SK-N-SH treated with all-trans-retinoic acid at 6 μM for 48 hours (cell line): ENCODE measurements around the gene RP9.

ENCODE experiments used
- ATAC-seq: fragments of 200-7000 bp; cut with Tn5 transposase; 3 replicates; pipeline ENCODE4 v1.9.1; 2020; ENCODE audit warnings: mild to moderate bottlenecking, moderate library complexity
- CSDC2 ChIP-seq: fragments of 250-450 bp; sonication (Bioruptor Pico); IDR thresholded peaks from 2 replicates; pipeline ENCODE4 v1.5.0; 2020; ENCODE audit warnings: mild to moderate bottlenecking, moderate library complexity
- GLIS3 ChIP-seq: fragments of 250-450 bp; sonication (Bioruptor Pico); IDR thresholded peaks from 2 replicates; pipeline ENCODE4 v1.5.0; 2020; ENCODE audit warnings: mild to moderate bottlenecking, moderate library complexity
- ISL1 ChIP-seq: fragments of 250-450 bp; sonication (Bioruptor Pico); IDR thresholded peaks from 2 replicates; pipeline ENCODE4 v2.1.2; 2022; ENCODE audit warnings: mild to moderate bottlenecking, moderate library complexity
- PPARA ChIP-seq: fragments of 250-450 bp; sonication (Bioruptor Pico); IDR thresholded peaks from 2 replicates; pipeline ENCODE4 v1.5.0; 2020; ENCODE audit warnings: mild to moderate bottlenecking, borderline replicate concordance
- SNAI2 ChIP-seq: fragments of 250-450 bp; sonication (Bioruptor Pico); IDR thresholded peaks from 2 replicates; pipeline ENCODE4 v1.5.0; 2020; ENCODE audit warnings: mild to moderate bottlenecking, moderate library complexity
- TCF4 ChIP-seq: fragments of 250-450 bp; sonication (Bioruptor Pico); IDR thresholded peaks from 2 replicates; pipeline ENCODE4 v1.8.0; 2021; ENCODE audit warnings: mild to moderate bottlenecking, moderate library complexity, borderline replicate concordance
- ZFP3 ChIP-seq: fragments of 250-450 bp; sonication (Bioruptor Pico); IDR thresholded peaks from 2 replicates; pipeline ENCODE4 v1.5.0; 2020; ENCODE audit warnings: mild to moderate bottlenecking, moderate library complexity
- ZFP30 ChIP-seq: fragments of 450-650 bp; formaldehyde crosslinking; IDR thresholded peaks from 2 replicates; pipeline ENCODE4 v1.5.0; 2022; ENCODE audit warnings: mild to moderate bottlenecking, moderate library complexity
- ZNF565 ChIP-seq: fragments of 450-650 bp; formaldehyde crosslinking; conservative IDR thresholded peaks from 2 replicates; pipeline ENCODE4 v1.5.0; 2020; ENCODE audit warnings: low read depth, mild to moderate bottlenecking, moderate library complexity
- ZNF70 ChIP-seq: fragments of 450-650 bp; formaldehyde crosslinking; IDR thresholded peaks from 2 replicates; pipeline ENCODE4 v1.5.0; 2020; ENCODE audit warnings: mild to moderate bottlenecking, moderate library complexity
- ZNF8 ChIP-seq: fragments of 450-650 bp; formaldehyde crosslinking; IDR thresholded peaks from 2 replicates; pipeline ENCODE4 v1.5.0; 2020; ENCODE audit warnings: mild to moderate bottlenecking, moderate library complexity
- TF ChIP-seq, protein P1 (sequence below): fragments of 250-450 bp; sonication (Bioruptor Pico); IDR thresholded peaks from 2 replicates; pipeline ENCODE4 v1.8.0; 2021; ENCODE audit warnings: low read depth, mild to moderate bottlenecking, moderate library complexity, borderline replicate concordance
- TF ChIP-seq, protein P2 (sequence below): fragments of 250-450 bp; sonication (Bioruptor Pico); IDR thresholded peaks from 2 replicates; pipeline ENCODE4 v1.5.1; 2021; ENCODE audit warnings: mild to moderate bottlenecking, moderate library complexity
- TF ChIP-seq, protein P3 (sequence below): fragments of 250-450 bp; sonication (Bioruptor Pico); IDR thresholded peaks from 2 replicates; pipeline ENCODE4 v1.5.0; 2020; ENCODE audit warnings: mild to moderate bottlenecking, moderate library complexity
- TF ChIP-seq, protein P4 (sequence below): fragments of 250-450 bp; sonication (Bioruptor Pico); IDR thresholded peaks from 2 replicates; pipeline ENCODE4 v1.8.0; 2020; ENCODE audit warnings: mild to moderate bottlenecking, moderate library complexity, borderline replicate concordance

Gene RP9

DNA sequence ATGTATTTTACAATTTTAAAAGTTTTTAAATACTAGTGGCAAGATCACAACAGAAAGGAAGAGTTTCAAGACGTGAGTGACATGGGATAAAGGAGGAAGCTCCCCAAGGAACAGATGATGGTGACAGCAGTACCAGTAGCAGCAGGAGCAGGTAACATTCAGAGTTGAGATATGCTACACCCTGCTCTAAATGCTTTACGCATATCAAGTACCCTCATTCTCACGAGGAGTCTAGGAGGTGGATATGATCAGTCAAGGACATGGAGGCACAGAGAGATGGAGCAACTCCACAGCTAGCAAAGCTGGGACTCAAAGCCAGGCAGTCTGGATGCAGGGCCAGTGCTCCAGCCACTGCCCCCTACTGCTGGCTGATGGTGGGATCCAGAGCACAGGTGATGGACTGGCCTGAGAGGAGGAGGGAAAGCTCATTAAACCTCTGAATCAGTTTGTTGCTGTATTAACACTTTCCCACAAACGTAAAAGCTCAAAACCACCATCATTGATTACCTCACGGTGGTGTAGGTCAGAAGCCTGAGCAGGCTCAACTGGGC lies 17.5 kb downstream of the RP9 start (continued):
- TF ChIP-seq, protein P1, sequence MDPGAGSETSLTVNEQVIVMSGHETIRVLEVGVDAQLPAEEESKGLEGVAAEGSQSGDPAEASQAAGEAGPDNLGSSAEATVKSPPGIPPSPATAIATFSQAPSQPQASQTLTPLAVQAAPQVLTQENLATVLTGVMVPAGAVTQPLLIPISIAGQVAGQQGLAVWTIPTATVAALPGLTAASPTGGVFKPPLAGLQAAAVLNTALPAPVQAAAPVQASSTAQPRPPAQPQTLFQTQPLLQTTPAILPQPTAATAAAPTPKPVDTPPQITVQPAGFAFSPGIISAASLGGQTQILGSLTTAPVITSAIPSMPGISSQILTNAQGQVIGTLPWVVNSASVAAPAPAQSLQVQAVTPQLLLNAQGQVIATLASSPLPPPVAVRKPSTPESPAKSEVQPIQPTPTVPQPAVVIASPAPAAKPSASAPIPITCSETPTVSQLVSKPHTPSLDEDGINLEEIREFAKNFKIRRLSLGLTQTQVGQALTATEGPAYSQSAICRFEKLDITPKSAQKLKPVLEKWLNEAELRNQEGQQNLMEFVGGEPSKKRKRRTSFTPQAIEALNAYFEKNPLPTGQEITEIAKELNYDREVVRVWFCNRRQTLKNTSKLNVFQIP (CRISPR knock-in tag) = no peak
- TF ChIP-seq SNAI2 (CRISPR knock-in tag) = no peak
- TF ChIP-seq, all 23 proteins: peak for 0

DNA sequence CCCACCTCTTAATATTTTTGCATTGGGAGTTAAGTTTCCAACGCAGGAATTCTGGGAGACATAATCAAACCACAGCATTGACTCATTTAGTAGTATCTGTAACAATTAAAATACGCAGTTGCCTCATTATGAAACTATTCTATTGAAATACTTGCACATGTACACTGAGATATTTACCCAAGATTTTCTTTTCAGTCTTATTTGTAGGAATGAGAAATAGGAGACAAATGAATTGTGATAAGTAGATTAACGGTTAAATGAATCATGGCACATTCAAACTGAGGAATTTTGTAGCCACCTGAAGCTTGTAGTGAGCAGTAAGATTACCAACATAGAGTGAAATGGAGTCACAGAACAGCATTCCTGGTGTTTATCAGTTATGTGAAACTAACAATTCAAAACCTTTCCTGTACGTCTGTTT lies 18.1 kb downstream of the RP9 start:
- no peak for TF ChIP-seq ZFP30 (CRISPR knock-in tag)
- no peak for TF ChIP-seq PPARA (CRISPR knock-in tag)
- no peak for TF ChIP-seq ZNF565
- TF ChIP-seq, protein P2, sequence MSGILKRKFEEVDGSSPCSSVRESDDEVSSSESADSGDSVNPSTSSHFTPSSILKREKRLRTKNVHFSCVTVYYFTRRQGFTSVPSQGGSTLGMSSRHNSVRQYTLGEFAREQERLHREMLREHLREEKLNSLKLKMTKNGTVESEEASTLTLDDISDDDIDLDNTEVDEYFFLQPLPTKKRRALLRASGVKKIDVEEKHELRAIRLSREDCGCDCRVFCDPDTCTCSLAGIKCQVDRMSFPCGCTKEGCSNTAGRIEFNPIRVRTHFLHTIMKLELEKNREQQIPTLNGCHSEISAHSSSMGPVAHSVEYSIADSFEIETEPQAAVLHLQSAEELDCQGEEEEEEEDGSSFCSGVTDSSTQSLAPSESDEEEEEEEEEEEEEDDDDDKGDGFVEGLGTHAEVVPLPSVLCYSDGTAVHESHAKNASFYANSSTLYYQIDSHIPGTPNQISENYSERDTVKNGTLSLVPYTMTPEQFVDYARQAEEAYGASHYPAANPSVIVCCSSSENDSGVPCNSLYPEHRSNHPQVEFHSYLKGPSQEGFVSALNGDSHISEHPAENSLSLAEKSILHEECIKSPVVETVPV (CRISPR knock-in tag) = no peak
- TF ChIP-seq, protein P3, sequence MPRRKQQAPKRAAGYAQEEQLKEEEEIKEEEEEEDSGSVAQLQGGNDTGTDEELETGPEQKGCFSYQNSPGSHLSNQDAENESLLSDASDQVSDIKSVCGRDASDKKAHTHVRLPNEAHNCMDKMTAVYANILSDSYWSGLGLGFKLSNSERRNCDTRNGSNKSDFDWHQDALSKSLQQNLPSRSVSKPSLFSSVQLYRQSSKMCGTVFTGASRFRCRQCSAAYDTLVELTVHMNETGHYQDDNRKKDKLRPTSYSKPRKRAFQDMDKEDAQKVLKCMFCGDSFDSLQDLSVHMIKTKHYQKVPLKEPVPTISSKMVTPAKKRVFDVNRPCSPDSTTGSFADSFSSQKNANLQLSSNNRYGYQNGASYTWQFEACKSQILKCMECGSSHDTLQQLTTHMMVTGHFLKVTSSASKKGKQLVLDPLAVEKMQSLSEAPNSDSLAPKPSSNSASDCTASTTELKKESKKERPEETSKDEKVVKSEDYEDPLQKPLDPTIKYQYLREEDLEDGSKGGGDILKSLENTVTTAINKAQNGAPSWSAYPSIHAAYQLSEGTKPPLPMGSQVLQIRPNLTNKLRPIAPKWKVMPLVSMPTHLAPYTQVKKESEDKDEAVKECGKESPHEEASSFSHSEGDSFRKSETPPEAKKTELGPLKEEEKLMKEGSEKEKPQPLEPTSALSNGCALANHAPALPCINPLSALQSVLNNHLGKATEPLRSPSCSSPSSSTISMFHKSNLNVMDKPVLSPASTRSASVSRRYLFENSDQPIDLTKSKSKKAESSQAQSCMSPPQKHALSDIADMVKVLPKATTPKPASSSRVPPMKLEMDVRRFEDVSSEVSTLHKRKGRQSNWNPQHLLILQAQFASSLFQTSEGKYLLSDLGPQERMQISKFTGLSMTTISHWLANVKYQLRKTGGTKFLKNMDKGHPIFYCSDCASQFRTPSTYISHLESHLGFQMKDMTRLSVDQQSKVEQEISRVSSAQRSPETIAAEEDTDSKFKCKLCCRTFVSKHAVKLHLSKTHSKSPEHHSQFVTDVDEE (CRISPR knock-in tag) = no peak
- TF ChIP-seq, all 23 proteins: peak for 0
- ATAC-seq = peak; percentile 27

DNA sequence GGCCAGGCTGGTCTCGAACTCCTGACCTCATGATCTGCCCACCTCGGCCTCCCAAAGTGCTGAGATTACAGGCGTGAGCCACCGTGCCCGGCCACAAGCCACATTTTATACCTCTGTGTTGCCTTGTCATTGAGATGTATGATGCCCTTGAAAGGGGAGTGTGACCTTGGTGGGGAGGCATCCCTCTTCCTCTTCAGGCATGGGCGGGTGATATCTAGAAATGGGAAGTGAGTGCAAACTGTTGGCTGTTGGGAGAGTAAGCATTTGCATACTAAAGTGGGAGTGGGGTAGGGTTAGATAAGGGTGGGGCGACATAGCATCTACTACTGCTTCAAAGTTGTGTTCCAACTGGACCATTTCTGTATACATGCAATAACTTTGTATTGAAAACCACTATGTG lies 20.1 kb downstream of the RP9 start:
- no peak for ATAC-seq
- TF ChIP-seq SNAI2 (CRISPR knock-in tag) (no peak), TCF4 (no peak), CSDC2 (CRISPR knock-in tag) (no peak), PPARA (CRISPR knock-in tag) (no peak), ZFP3 (CRISPR knock-in tag) (no peak)
- TF ChIP-seq, protein P4, sequence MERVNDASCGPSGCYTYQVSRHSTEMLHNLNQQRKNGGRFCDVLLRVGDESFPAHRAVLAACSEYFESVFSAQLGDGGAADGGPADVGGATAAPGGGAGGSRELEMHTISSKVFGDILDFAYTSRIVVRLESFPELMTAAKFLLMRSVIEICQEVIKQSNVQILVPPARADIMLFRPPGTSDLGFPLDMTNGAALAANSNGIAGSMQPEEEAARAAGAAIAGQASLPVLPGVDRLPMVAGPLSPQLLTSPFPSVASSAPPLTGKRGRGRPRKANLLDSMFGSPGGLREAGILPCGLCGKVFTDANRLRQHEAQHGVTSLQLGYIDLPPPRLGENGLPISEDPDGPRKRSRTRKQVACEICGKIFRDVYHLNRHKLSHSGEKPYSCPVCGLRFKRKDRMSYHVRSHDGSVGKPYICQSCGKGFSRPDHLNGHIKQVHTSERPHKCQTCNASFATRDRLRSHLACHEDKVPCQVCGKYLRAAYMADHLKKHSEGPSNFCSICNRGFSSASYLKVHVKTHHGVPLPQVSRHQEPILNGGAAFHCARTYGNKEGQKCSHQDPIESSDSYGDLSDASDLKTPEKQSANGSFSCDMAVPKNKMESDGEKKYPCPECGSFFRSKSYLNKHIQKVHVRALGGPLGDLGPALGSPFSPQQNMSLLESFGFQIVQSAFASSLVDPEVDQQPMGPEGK (CRISPR knock-in tag) = no peak

DNA sequence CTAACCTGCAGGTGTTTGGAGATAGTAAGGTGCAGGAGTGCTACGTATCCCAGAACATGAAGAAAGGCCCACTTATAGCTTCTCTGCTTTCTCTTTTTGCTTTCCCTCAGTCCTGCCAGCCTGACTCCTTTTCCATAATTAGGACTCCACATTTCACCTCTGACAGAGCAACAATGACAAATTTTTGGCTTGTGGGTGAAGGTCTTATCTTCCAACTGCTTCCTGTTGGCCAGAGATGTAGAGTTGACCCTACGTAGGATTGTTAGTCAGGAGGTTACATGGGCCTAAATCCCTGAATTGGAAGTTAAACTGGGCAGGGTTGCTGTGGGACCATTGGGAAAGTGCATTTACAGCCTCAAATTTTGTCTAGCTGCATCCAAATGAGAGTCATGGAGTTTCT lies 21.3 kb downstream of the RP9 start:
- TF ChIP-seq CSDC2 (CRISPR knock-in tag) (no peak), ZFP30 (CRISPR knock-in tag) (no peak), ISL1 (CRISPR knock-in tag) (no peak), ZNF8 (CRISPR knock-in tag) (no peak)
- TF ChIP-seq, protein P3 (CRISPR knock-in tag) = no peak
- TF ChIP-seq, all 23 proteins: peak for 0
- ATAC-seq = no peak

DNA sequence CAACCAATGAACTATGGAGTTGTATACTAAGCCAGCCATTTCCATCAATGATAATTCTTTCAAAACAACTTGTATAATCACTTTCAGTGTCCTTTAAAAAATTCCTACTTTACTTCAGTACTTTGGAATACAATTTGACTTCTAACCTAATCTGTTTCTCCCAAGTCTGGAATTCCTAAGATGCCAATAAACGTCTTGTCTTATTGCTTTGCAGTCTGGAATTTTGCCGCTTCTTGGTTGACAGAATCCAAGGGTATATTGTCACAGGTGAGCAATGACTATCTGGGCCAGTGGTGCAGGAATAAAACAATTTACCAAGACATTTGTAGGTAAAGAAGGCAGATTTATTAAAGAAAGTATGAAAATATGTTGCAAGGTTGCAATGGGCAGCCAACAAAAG lies 21.8 kb downstream of the RP9 start:
- no peak for ATAC-seq
- no peak for TF ChIP-seq ZFP30 (CRISPR knock-in tag)
- TF ChIP-seq TCF4 = no peak
- TF ChIP-seq, protein P4 (CRISPR knock-in tag) = no peak
- TF ChIP-seq ZNF70 (CRISPR knock-in tag) = no peak
- TF ChIP-seq, protein P3 (CRISPR knock-in tag) = no peak
- TF ChIP-seq GLIS3 = no peak
- no peak for TF ChIP-seq PPARA (CRISPR knock-in tag)
